ENCODE measurements around the gene RETSAT.

- TF ChIP-seq CTCF (IDR thresholded peaks at IDR 0.05; ENCODE audit: insufficient read depth, low read depth, low read length) (no peak), EZH2 (IDR thresholded peaks at IDR 0.05; ENCODE audit: insufficient read depth, low read length) (no peak)
These were observed 44.5 kb downstream of the RETSAT start for GRCh38 chr2:85309699-85310321.

All from astrocyte (in vitro differentiated cells and primary cell).